Astrocyte (in vitro differentiated cells and primary cell): ENCODE results near the gene GNPTG.

Source experiments
- CTCF ChIP-seq: IDR thresholded peaks from 2 replicates; pipeline ENCODE4 v1.5.1; 2011; ENCODE audit warnings: low read depth, mild to moderate bottlenecking, inconsistent platforms, low read length, moderate library complexity; ENCODE audit not compliant: insufficient read depth
- EZH2 ChIP-seq: IDR thresholded peaks from 2 replicates; pipeline ENCODE4 v1.6.1; 2012; ENCODE audit warnings: mild to moderate bottlenecking, low read length, inconsistent platforms; ENCODE audit not compliant: insufficient read depth

GRCh38 chr16:1379304-1380076 is 27.8 kb downstream of the GNPTG start:
- TF ChIP-seq EZH2, result no peak
- TF ChIP-seq CTCF, result no peak
